ENCODE measurements around the gene SNRPB2. TPM values are rescaled to one million over a fixed set of nuclear protein-coding genes. Genes with fewer than 3 reads are reported as not detected.

The SNRPB2 gene
- total RNA-seq, 1 donor from 2014 or later, result 68.3 TPM

GRCh38 chr20:16745204-16745603, 15.4 kb downstream of the SNRPB2 start:
- no peak overlapping the region for H3K27ac Mint-ChIP-seq
- no peak for TF ChIP-seq CTCF (conservative IDR thresholded peaks at IDR 0.05)

GRCh38 chr20:16747291-16747811, 17.5 kb downstream of the SNRPB2 start:
- peak; percentile 24 for TF ChIP-seq CTCF (conservative IDR thresholded peaks at IDR 0.05)
- H3K36me3 Mint-ChIP-seq, result no peaks in the 10 kb centered on the region
- no peak overlapping the region for H3K4me3 Mint-ChIP-seq
- H3K4me1 Mint-ChIP-seq (ENCODE audit: unreplicated experiment), result no peaks in the 10 kb centered on the region
- DNase-seq (ENCODE audit: extremely low spot score, unreplicated experiment), result no peak
- no peak overlapping the region for H3K27ac Mint-ChIP-seq
- no peaks in the 10 kb centered on the region for H3K9me3 Mint-ChIP-seq
- H3K27me3 Mint-ChIP-seq, result peaks cover 5% of the 10 kb centered on the region

More at GRCh38 chr20:16745204-16745603, 15.4 kb downstream of the SNRPB2 start:
- Mint-ChIP-seq H3K4me3 (no peak overlapping the region), H3K9me3 (no peaks in the 10 kb centered on the region), H3K36me3 (peaks cover 13% of the 10 kb centered on the region), H3K4me1 (ENCODE audit: unreplicated experiment) (no peaks in the 10 kb centered on the region), H3K27me3 (peaks cover 5% of the 10 kb centered on the region)
- DNase-seq (ENCODE audit: extremely low spot score, unreplicated experiment), result no peak

GRCh38 chr20:16748308-16748900, 18.6 kb downstream of the SNRPB2 start, which contains the start of gene OTOR:
Gene OTOR (plus strand): TSS chr20:16748358. CDS start chr20:16748402, 44 bp downstream.
- no peak for TF ChIP-seq CTCF (conservative IDR thresholded peaks at IDR 0.05)
- DNase-seq (ENCODE audit: extremely low spot score, unreplicated experiment), result no peak
- no peak within 1 kb of the TSS for H3K27ac Mint-ChIP-seq
- no peaks in the 10 kb centered on the region for H3K4me1 Mint-ChIP-seq (ENCODE audit: unreplicated experiment)
- H3K9me3 Mint-ChIP-seq, result no peaks in the 10 kb centered on the region
- no peaks in the 10 kb centered on the region for H3K36me3 Mint-ChIP-seq
- H3K27me3 Mint-ChIP-seq, result peaks cover 5% of the 10 kb centered on the region
- H3K4me3 Mint-ChIP-seq, result no peak within 1 kb of the TSS

GRCh38 chr20:16749573-16749972, 19.7 kb downstream of the SNRPB2 start:
- no peak overlapping the region for H3K27ac Mint-ChIP-seq
- H3K4me3 Mint-ChIP-seq, result no peak overlapping the region
- H3K4me1 Mint-ChIP-seq (ENCODE audit: unreplicated experiment), result no peaks in the 10 kb centered on the region
- no peaks in the 10 kb centered on the region for H3K36me3 Mint-ChIP-seq
- no peak for DNase-seq (ENCODE audit: extremely low spot score, unreplicated experiment)
- no peak for TF ChIP-seq CTCF (conservative IDR thresholded peaks at IDR 0.05)
- H3K9me3 Mint-ChIP-seq, result no peaks in the 10 kb centered on the region
- peaks cover 5% of the 10 kb centered on the region for H3K27me3 Mint-ChIP-seq

GRCh38 chr20:16752082-16752481, 22.3 kb downstream of the SNRPB2 start:
- no peaks in the 10 kb centered on the region for H3K4me1 Mint-ChIP-seq (ENCODE audit: unreplicated experiment)
- H3K9me3 Mint-ChIP-seq, result no peaks in the 10 kb centered on the region
- no peaks in the 10 kb centered on the region for H3K36me3 Mint-ChIP-seq
- no peak overlapping the region for H3K4me3 Mint-ChIP-seq
- H3K27me3 Mint-ChIP-seq, result peaks cover 5% of the 10 kb centered on the region
- H3K27ac Mint-ChIP-seq, result no peak overlapping the region
- no peak for TF ChIP-seq CTCF (conservative IDR thresholded peaks at IDR 0.05)
- DNase-seq (ENCODE audit: extremely low spot score, unreplicated experiment), result no peak

Measured in type B pancreatic cell (in vitro differentiated cells).